Suprapubic skin (tissue), 4 donors: Measurements from ENCODE around the gene KIAA0513.
A peak's percentile ranks its signal among the peaks of the same experiment; 100 is the strongest.

ENCODE experiments used
- CTCF ChIP-seq, 2 donors: fragments of 200-600 bp in 1 of 2; fragments of 450-650 bp in 1 of 2; sonication (generic) in 1 of 2; IDR thresholded peaks; one replicate each; pipeline ENCODE4 v1.5.1; 2016 to 2019; ENCODE audit warnings: antibody characterized with exemption in 2 of 2, mild to moderate bottlenecking in 1 of 2, moderate library complexity in 1 of 2
- EP300 ChIP-seq: sonication (generic); formaldehyde crosslinking; IDR thresholded peaks from one replicate; pipeline ENCODE4 v1.6.1; 2017; ENCODE audit warnings: antibody characterized with exemption
- POLR2A ChIP-seq, 2 donors: fragments of 450-650 bp; IDR thresholded peaks; one replicate each; pipeline ENCODE4 v1.6.1; 2017; ENCODE audit warnings: antibody characterized with exemption in 2 of 2, mild to moderate bottlenecking in 2 of 2, moderate library complexity in 2 of 2
- POLR2AphosphoS5 ChIP-seq, 3 donors: sonication (generic); formaldehyde crosslinking; IDR thresholded peaks; one replicate each; pipeline ENCODE4 v1.6.1; 2017; ENCODE audit warnings: antibody characterized with exemption in 3 of 3

DNA sequence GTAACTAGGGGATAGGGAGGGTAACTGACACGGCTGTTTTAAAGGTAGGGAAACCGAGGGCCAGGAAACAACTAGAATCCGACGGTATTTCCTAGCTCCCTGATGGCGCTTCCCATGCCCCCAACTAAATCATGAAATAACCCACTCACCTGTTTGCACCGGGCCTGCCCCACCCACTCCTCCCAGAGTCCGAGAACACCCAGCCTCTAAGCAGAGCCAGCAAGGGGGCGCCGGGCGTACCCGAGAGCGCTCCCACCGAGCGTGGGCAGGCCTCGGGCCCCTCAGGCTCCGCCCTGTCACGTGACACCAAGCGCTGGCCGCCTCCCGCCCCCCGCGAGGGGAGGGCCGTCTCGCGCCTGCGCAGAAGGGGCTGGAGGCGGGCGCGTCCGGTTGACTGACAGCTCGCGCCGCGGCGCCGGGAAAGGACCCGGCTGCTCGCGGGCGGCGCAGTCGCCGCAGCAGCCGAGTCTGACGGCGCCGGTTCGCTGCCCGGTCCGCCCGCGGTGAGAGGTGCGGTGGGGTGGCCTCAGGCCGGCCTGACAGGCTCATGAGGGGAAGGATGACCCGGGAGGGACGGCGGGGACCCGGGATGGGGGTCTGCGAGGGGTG, at the start of gene KIAA0513:
- TF ChIP-seq POLR2A (IDR thresholded peaks at IDR 0.05) (peak in 1 of 2 donors; percentile 90), CTCF (IDR thresholded peaks at IDR 0.05) (no peak), POLR2AphosphoS5 (IDR thresholded peaks at IDR 0.05) (peak in 1 of 3 donors; percentile 36), EP300 (no peak)
